K562 (cell line): ENCODE measurements around the gene LONP1. TPM values are rescaled to one million over a fixed set of nuclear protein-coding genes. Genes with fewer than 3 reads are reported as not detected.

Experiments used
- CEBPB ChIP-seq: fragments of 450-650 bp; IDR thresholded peaks from 2 replicates; pipeline ENCODE4 v1.6.1; 2016; ENCODE audit warnings: missing genetic modification characterization, missing compliant biosample characterization
- CHD1 ChIP-seq: fragments of 200-600 bp; sonication (generic); IDR thresholded peaks from one replicate; pipeline ENCODE4 v1.6.1; 2012; ENCODE audit warnings: mild to moderate bottlenecking, moderate library complexity, low read length, inconsistent platforms
- EP300 ChIP-seq: IDR thresholded peaks from 2 replicates; pipeline ENCODE4 v1.6.1; 2012; ENCODE audit warnings: low read length, improper control_type of control experiment
- ETV5 ChIP-seq: sonication (generic); formaldehyde crosslinking; IDR thresholded peaks from 2 replicates; pipeline ENCODE4 v1.4.0; 2020; ENCODE audit warnings: low read depth, mild to moderate bottlenecking, missing genetic modification reagents
- MAX ChIP-seq: sonication (generic); formaldehyde crosslinking; IDR thresholded peaks from 2 replicates; pipeline ENCODE4 v1.9.0; 2022; ENCODE audit warnings: mild to moderate bottlenecking, missing genetic modification reagents
- POLR2AphosphoS2 ChIP-seq: IDR thresholded peaks from 2 replicates; pipeline ENCODE4 v1.6.1; 2012; ENCODE audit warnings: low read length, improper control_type of control experiment
- POLR3G ChIP-seq: IDR thresholded peaks from 2 replicates; pipeline ENCODE4 v1.6.1; 2011; ENCODE audit not compliant: insufficient read length, insufficient replicate concordance; ENCODE audit errors: extremely low read depth
- SIN3A ChIP-seq, 2 experiments: fragments of 150-350 bp in 1 of 2; IDR thresholded peaks; 2 replicates each; pipeline ENCODE4 v1.6.1; 2011 to 2016; ENCODE audit warnings: borderline replicate concordance in 2 of 2, low read depth in 2 of 2, low read length in 2 of 2, mild to moderate bottlenecking in 2 of 2, moderate library complexity in 2 of 2; ENCODE audit not compliant: control insufficient read depth in 1 of 2
- TCF7 ChIP-seq: sonication (generic); IDR thresholded peaks from 2 replicates; pipeline ENCODE4 v1.6.1; 2016; ENCODE audit warnings: antibody characterized with exemption, borderline replicate concordance
- ZNF133 ChIP-seq: fragments of 250-450 bp; sonication (Bioruptor Pico); IDR thresholded peaks from 2 replicates; pipeline ENCODE4 v1.4.0; 2020; ENCODE audit warnings: mild to moderate bottlenecking
- ZNF445 ChIP-seq: fragments of 250-450 bp; sonication (Bioruptor Pico); IDR thresholded peaks from 2 replicates; pipeline ENCODE4 v1.4.0; 2020; ENCODE audit warnings: low read depth, mild to moderate bottlenecking, moderate library complexity
- ZNF551 ChIP-seq: fragments of 250-450 bp; sonication (Bioruptor Pico); IDR thresholded peaks from 2 replicates; pipeline ENCODE4 v1.5.0; 2021; ENCODE audit warnings: mild to moderate bottlenecking, moderate library complexity
- polyA plus RNA-seq, 8 experiments: library from polyadenylated mRNA; depleted of rRNA in 4 of 8; stranded (reverse) in 5 of 8; unstranded in 3 of 8; fragments of >200 nt; fragmentation: Nextera tagmentation in 2 of 8; fragmentation: Illumina TruSeq in 1 of 8; extraction: Ambion mirVana in 2 of 8; extraction: Trizol in 1 of 8; gene quantifications; 2 replicates each; pipeline versions ENCODE4 v1.2.1 to v1.2.3, GENCODE V29; 2011 to 2014; ENCODE audit warnings: inconsistent platforms in 1 of 8, missing spikeins in 1 of 8
- total RNA-seq, 7 experiments: library from RNA; depleted of rRNA in 6 of 7; stranded (reverse); fragments of >200 nt in 6 of 7; fragmentation: Illumina TruSeq in 2 of 7; extraction: Trizol in 2 of 7; gene quantifications; 2 replicates each; pipeline versions ENCODE4 v1.2.1 to v1.2.3, GENCODE V29; 2011 to 2021; ENCODE audit warnings: low replicate concordance in 1 of 7
- TF ChIP-seq, protein P1 (sequence below): fragments of 250-450 bp; sonication (Bioruptor Pico); IDR thresholded peaks from 2 replicates; pipeline ENCODE4 v1.5.0; 2020; ENCODE audit warnings: mild to moderate bottlenecking, borderline replicate concordance
- TF ChIP-seq, protein P2 (sequence below): fragments of 450-650 bp; IDR thresholded peaks from 2 replicates; pipeline ENCODE4 v1.6.1; 2016; ENCODE audit warnings: low read depth

LONP1 gene
- total and polyA plus RNA-seq, 9 of the 15 experiments (the other 6 are each of a cell fraction or from before 2014, with no cell fraction given): 1.1 to 238 (median 84.5) TPM

- TF ChIP-seq MAX (no peak; the same call in 1 of the 2 replicates), EP300 (no peak), CEBPB (tag) (no peak), ZNF445 (CRISPR knock-in tag) (no peak), ZNF133 (CRISPR knock-in tag) (no peak), TCF7 (no peak), POLR2AphosphoS2 (peak; percentile 37), SIN3A (IDR thresholded peaks at IDR 0.05; ENCODE audit: borderline replicate concordance in 2 of 2, control insufficient read depth in 1 of 2, low read depth in 2 of 2, low read length in 2 of 2) (0 out of 4 replicates have a peak, but pooled peaks of 1 of the 2 experiments have one; percentile 24), ZNF551 (CRISPR knock-in tag) (no peak), ETV5 (no peak), CHD1 (peak; percentile 72), POLR3G (no peak)
- TF ChIP-seq, protein P1, sequence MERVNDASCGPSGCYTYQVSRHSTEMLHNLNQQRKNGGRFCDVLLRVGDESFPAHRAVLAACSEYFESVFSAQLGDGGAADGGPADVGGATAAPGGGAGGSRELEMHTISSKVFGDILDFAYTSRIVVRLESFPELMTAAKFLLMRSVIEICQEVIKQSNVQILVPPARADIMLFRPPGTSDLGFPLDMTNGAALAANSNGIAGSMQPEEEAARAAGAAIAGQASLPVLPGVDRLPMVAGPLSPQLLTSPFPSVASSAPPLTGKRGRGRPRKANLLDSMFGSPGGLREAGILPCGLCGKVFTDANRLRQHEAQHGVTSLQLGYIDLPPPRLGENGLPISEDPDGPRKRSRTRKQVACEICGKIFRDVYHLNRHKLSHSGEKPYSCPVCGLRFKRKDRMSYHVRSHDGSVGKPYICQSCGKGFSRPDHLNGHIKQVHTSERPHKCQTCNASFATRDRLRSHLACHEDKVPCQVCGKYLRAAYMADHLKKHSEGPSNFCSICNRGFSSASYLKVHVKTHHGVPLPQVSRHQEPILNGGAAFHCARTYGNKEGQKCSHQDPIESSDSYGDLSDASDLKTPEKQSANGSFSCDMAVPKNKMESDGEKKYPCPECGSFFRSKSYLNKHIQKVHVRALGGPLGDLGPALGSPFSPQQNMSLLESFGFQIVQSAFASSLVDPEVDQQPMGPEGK (CRISPR knock-in tag): no peak
- TF ChIP-seq, protein P2, sequence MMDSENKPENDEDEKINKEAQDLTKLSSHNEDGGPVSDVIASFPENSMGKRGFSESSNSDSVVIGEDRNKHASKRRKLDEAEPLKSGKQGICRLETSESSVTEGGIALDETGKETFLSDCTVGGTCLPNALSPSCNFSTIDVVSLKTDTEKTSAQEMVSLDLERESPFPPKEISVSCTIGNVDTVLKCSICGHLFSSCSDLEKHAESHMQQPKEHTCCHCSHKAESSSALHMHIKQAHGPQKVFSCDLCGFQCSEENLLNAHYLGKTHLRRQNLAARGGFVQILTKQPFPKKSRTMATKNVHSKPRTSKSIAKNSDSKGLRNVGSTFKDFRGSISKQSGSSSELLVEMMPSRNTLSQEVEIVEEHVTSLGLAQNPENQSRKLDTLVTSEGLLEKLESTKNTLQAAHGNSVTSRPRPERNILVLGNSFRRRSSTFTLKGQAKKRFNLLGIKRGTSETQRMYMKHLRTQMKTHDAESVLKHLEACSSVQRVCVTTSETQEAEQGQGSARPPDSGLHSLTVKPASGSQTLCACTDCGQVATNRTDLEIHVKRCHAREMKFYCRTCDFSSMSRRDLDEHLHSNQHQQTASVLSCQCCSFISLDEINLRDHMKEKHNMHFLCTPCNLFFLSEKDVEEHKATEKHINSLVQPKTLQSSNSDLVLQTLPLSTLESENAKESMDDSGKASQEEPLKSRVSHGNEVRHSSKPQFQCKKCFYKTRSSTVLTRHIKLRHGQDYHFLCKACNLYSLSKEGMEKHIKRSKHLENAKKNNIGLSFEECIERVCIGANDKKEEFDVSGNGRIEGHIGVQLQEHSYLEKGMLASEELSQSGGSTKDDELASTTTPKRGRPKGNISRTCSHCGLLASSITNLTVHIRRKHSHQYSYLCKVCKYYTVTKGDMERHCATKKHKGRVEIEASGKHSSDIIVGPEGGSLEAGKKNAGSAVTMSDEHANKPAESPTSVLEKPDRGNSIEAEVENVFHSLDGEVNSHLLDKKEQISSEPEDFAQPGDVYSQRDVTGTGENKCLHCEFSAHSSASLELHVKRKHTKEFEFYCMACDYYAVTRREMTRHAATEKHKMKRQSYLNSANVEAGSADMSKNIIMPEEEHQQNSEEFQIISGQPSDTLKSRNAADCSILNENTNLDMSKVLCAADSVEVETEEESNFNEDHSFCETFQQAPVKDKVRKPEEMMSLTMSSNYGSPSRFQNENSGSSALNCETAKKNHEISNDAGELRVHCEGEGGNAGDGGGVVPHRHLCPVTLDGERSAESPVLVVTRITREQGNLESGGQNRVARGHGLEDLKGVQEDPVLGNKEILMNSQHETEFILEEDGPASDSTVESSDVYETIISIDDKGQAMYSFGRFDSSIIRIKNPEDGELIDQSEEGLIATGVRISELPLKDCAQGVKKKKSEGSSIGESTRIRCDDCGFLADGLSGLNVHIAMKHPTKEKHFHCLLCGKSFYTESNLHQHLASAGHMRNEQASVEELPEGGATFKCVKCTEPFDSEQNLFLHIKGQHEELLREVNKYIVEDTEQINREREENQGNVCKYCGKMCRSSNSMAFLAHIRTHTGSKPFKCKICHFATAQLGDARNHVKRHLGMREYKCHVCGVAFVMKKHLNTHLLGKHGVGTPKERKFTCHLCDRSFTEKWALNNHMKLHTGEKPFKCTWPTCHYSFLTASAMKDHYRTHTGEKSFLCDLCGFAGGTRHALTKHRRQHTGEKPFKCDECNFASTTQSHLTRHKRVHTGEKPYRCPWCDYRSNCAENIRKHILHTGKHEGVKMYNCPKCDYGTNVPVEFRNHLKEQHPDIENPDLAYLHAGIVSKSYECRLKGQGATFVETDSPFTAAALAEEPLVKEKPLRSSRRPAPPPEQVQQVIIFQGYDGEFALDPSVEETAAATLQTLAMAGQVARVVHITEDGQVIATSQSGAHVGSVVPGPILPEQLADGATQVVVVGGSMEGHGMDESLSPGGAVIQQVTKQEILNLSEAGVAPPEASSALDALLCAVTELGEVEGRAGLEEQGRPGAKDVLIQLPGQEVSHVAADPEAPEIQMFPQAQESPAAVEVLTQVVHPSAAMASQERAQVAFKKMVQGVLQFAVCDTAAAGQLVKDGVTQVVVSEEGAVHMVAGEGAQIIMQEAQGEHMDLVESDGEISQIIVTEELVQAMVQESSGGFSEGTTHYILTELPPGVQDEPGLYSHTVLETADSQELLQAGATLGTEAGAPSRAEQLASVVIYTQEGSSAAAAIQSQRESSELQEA: no peak
Observed at GRCh38 chr19:5691822-5692722, 27.9 kb downstream of the LONP1 start (continued).
